Effector memory CD8-positive, alpha-beta T cell (primary cell): Measurements from ENCODE around the gene CACNA2D4.

Source experiments
- ATAC-seq: fragments of 150-1000 bp; cut with Tn5 transposase; replicated peaks from 2 replicates; pipeline ENCODE4 v1.10.0; 2021; ENCODE audit warnings: mild to moderate bottlenecking, moderate library complexity
- DNase-seq, 3 experiments: peaks; one replicate each; pipeline ENCODE4 v3.0.0; 2021
- H3K27ac Mint-ChIP-seq, 2 donors: one replicate each; pipeline ENCODE4 v1.8.0; 2022; ENCODE audit warnings: mild to moderate bottlenecking in 2 of 2, mixed read lengths in 2 of 2, moderate library complexity in 2 of 2
- H3K27me3 Mint-ChIP-seq, 2 donors: one replicate each; pipeline ENCODE4 v1.8.0; 2022; ENCODE audit warnings: mixed read lengths in 2 of 2
- H3K36me3 Mint-ChIP-seq: one replicate; pipeline ENCODE4 v1.8.0; 2022; ENCODE audit warnings: mild to moderate bottlenecking, moderate library complexity, mixed read lengths; ENCODE audit not compliant: insufficient read depth
- H3K4me1 Mint-ChIP-seq, 2 donors: one replicate each; pipeline ENCODE4 v1.8.0; 2022; ENCODE audit warnings: low read depth in 2 of 2, mixed read lengths in 2 of 2
- H3K4me3 Mint-ChIP-seq, 2 donors: one replicate each; pipeline ENCODE4 v1.8.0; 2022; ENCODE audit warnings: mild to moderate bottlenecking in 2 of 2, mixed read lengths in 2 of 2, moderate library complexity in 2 of 2
- H3K9me3 Mint-ChIP-seq, 2 donors: one replicate each; pipeline ENCODE4 v1.8.0; 2022; ENCODE audit warnings: mixed read lengths in 2 of 2

The CACNA2D4 gene

GRCh38 chr12:1930803-1931597 lies 12.5 kb upstream of the CACNA2D4 start:
- no peaks in the 10 kb centered on the region for H3K36me3 Mint-ChIP-seq
- no peaks in the 10 kb centered on the region for H3K9me3 Mint-ChIP-seq
- H3K27ac Mint-ChIP-seq: no peak overlapping the region
- DNase-seq: no peak
- peaks cover 6% of the 10 kb centered on the region in 2 donors for H3K4me1 Mint-ChIP-seq
- peaks cover 15 to 16% of the 10 kb centered on the region in 2 donors for H3K27me3 Mint-ChIP-seq
- no peak overlapping the region for H3K4me3 Mint-ChIP-seq
- ATAC-seq: no peak

- Mint-ChIP-seq H3K4me3 (no peak overlapping the region), H3K9me3 (no peaks in the 10 kb centered on the region), H3K27me3 (peaks cover 16 to 23% of the 10 kb centered on the region in 2 donors), H3K36me3 (no peaks in the 10 kb centered on the region), H3K27ac (no peak overlapping the region), H3K4me1 (peaks cover 6 to 8% of the 10 kb centered on the region in 2 donors)
- DNase-seq: no peak
- ATAC-seq: no peak
These were observed 11.7 kb upstream of the CACNA2D4 start for GRCh38 chr12:1929985-1930802.

- DNase-seq (no peak), ATAC-seq (no peak)
- Mint-ChIP-seq H3K27ac (peak overlapping the region in 1 of 2 donors; percentile 64), H3K4me3 (no peak overlapping the region), H3K27me3 (peaks cover 16 to 31% of the 10 kb centered on the region in 2 donors), H3K4me1 (peaks cover 6 to 12% of the 10 kb centered on the region in 2 donors), H3K9me3 (no peaks in the 10 kb centered on the region), H3K36me3 (no peaks in the 10 kb centered on the region)
These were observed 11.0 kb upstream of the CACNA2D4 start for GRCh38 chr12:1929241-1929984.

GRCh38 chr12:1928439-1929121 lies 10.1 kb upstream of the CACNA2D4 start:
- peaks cover 19 to 38% of the 10 kb centered on the region in 2 donors for H3K27me3 Mint-ChIP-seq
- peaks cover 6 to 12% of the 10 kb centered on the region in 2 donors for H3K4me1 Mint-ChIP-seq
- no peak overlapping the region for H3K27ac Mint-ChIP-seq
- ATAC-seq (no peak), DNase-seq (no peak)
- H3K4me3 Mint-ChIP-seq: no peak overlapping the region
- no peaks in the 10 kb centered on the region for H3K9me3 Mint-ChIP-seq
- H3K36me3 Mint-ChIP-seq: no peaks in the 10 kb centered on the region

- Mint-ChIP-seq H3K27ac (no peak overlapping the region), H3K4me1 (peaks cover 8 to 12% of the 10 kb centered on the region in 2 donors), H3K27me3 (peaks cover 26 to 45% of the 10 kb centered on the region in 2 donors), H3K9me3 (no peaks in the 10 kb centered on the region), H3K36me3 (no peaks in the 10 kb centered on the region), H3K4me3 (no peak overlapping the region)
- no peak for DNase-seq
- ATAC-seq: no peak
These were observed 9.4 kb upstream of the CACNA2D4 start for GRCh38 chr12:1927751-1928351.

- no peak overlapping the region for H3K27ac Mint-ChIP-seq
- no peaks in the 10 kb centered on the region for H3K36me3 Mint-ChIP-seq
- no peaks in the 10 kb centered on the region for H3K9me3 Mint-ChIP-seq
- H3K4me3 Mint-ChIP-seq: no peak overlapping the region
- DNase-seq: no peak
- peaks cover 8 to 10% of the 10 kb centered on the region in 2 donors for H3K4me1 Mint-ChIP-seq
- ATAC-seq: no peak
- H3K27me3 Mint-ChIP-seq: peaks cover 27 to 46% of the 10 kb centered on the region in 2 donors
These were observed 8.7 kb upstream of the CACNA2D4 start for GRCh38 chr12:1927051-1927680.

- Mint-ChIP-seq H3K4me1 (peaks cover 6 to 8% of the 10 kb centered on the region in 2 donors), H3K36me3 (no peaks in the 10 kb centered on the region), H3K4me3 (no peak overlapping the region), H3K27me3 (peaks cover 27 to 46% of the 10 kb centered on the region in 2 donors), H3K27ac (no peak overlapping the region), H3K9me3 (no peaks in the 10 kb centered on the region)
- DNase-seq (no peak), ATAC-seq (no peak)
These were observed 7.8 kb upstream of the CACNA2D4 start for GRCh38 chr12:1926251-1926657.

GRCh38 chr12:1925684-1926006 lies 7.2 kb upstream of the CACNA2D4 start:
- no peak for DNase-seq
- H3K27me3 Mint-ChIP-seq: peaks cover 27 to 46% of the 10 kb centered on the region in 2 donors
- no peak for ATAC-seq
- H3K27ac Mint-ChIP-seq: no peak overlapping the region
- H3K4me3 Mint-ChIP-seq: no peak overlapping the region
- H3K36me3 Mint-ChIP-seq: no peaks in the 10 kb centered on the region
- peaks cover 7 to 8% of the 10 kb centered on the region in 2 donors for H3K4me1 Mint-ChIP-seq
- H3K9me3 Mint-ChIP-seq: no peaks in the 10 kb centered on the region

GRCh38 chr12:1924996-1925683 lies 6.7 kb upstream of the CACNA2D4 start:
- peak overlapping the region in 1 of 2 donors; percentile 85 for H3K27ac Mint-ChIP-seq

GRCh38 chr12:1922985-1923384 lies 4.5 kb upstream of the CACNA2D4 start:
- H3K4me1 Mint-ChIP-seq: peaks cover 3 to 7% of the 10 kb centered on the region in 2 donors
- ATAC-seq: no peak
- H3K4me3 Mint-ChIP-seq: no peak overlapping the region
- peaks cover 27 to 46% of the 10 kb centered on the region in 2 donors for H3K27me3 Mint-ChIP-seq
- H3K27ac Mint-ChIP-seq: no peak overlapping the region
- no peak for DNase-seq
- H3K36me3 Mint-ChIP-seq: no peaks in the 10 kb centered on the region
- H3K9me3 Mint-ChIP-seq: no peaks in the 10 kb centered on the region

More at GRCh38 chr12:1924996-1925683, 6.7 kb upstream of the CACNA2D4 start:
- peaks cover 7 to 8% of the 10 kb centered on the region in 2 donors for H3K4me1 Mint-ChIP-seq
- no peaks in the 10 kb centered on the region for H3K36me3 Mint-ChIP-seq
- peak overlapping the region in 1 of 2 donors; percentile 2 for H3K4me3 Mint-ChIP-seq
- H3K9me3 Mint-ChIP-seq: no peaks in the 10 kb centered on the region
- ATAC-seq (no peak), DNase-seq (no peak)
- peaks cover 27 to 46% of the 10 kb centered on the region in 2 donors for H3K27me3 Mint-ChIP-seq

- Mint-ChIP-seq H3K4me1 (peaks cover 3 to 7% of the 10 kb centered on the region in 2 donors), H3K27ac (no peak overlapping the region), H3K36me3 (no peaks in the 10 kb centered on the region), H3K9me3 (no peaks in the 10 kb centered on the region), H3K4me3 (no peak overlapping the region), H3K27me3 (peaks cover 23 to 43% of the 10 kb centered on the region in 2 donors)
- ATAC-seq (no peak), DNase-seq (no peak)
These were observed 3.7 kb upstream of the CACNA2D4 start for GRCh38 chr12:1922075-1922709.
